ENCODE measurements around the gene CRMP1.

CRMP1 gene

GRCh38 chr4:5893004-5893580 is at the start of gene CRMP1:
Gene CRMP1 (minus strand): TSS chr4:5893086. CDS start chr4:5892969, 117 bp downstream.
- no peak for DNase-seq (ENCODE audit: low read depth in 3 of 3)

DNA sequence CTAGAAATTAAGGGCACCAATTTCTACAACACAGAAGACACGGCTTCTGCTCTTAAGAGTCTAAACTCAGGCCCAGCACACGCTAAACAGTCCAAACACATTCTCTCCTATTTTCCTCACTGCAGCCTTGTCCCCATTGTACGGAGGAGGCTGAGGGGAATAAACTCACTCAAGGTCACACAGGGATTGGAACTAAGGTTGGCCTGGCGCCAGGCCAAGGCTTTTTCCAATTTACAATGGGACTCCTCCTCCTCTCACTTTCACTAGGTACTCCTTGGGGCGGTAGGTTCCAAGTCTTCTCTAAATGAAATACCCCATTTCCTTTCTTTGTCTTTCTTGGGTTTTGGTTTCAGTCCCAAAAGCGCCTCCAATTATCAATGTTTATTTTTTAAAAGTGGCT is 48.7 kb upstream of the CRMP1 start:
- no peak for DNase-seq (ENCODE audit: low read depth in 3 of 3)

DNA sequence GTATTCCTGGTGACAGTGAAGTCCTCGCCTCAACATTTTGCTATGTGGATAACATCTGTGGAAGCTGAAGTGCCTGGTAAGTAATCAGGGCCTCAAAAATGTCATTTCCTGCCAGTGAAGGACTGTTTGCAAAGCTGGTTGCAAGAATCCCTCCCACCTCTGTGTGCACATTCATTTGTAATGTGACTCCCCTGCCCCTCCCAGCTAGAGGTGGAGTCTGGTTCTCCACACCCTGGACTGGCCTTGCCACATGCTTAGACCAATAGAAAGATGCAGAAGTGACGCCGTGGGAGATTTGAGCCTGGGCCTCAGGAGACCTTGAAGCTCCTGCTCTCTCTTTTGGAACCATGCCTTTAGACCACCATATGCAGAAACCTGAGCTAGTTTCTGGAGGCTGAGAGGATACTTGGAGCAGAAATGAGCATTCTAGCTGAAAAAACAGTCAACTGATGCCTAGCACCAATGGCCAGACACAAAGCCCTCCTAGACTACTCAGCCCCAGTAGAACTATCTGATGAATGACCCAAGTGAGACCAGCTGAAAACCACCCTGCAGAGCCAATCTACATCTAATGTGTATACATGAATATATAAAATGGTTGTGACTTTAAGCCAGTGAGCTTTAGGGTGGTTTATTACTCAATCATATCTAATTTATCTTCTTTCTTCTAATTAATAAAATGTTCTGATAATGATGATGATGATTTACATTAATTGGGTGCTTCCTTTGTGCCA is 47.8 kb upstream of the CRMP1 start:
- DNase-seq (ENCODE audit: low read depth in 3 of 3), result no peak

DNA sequence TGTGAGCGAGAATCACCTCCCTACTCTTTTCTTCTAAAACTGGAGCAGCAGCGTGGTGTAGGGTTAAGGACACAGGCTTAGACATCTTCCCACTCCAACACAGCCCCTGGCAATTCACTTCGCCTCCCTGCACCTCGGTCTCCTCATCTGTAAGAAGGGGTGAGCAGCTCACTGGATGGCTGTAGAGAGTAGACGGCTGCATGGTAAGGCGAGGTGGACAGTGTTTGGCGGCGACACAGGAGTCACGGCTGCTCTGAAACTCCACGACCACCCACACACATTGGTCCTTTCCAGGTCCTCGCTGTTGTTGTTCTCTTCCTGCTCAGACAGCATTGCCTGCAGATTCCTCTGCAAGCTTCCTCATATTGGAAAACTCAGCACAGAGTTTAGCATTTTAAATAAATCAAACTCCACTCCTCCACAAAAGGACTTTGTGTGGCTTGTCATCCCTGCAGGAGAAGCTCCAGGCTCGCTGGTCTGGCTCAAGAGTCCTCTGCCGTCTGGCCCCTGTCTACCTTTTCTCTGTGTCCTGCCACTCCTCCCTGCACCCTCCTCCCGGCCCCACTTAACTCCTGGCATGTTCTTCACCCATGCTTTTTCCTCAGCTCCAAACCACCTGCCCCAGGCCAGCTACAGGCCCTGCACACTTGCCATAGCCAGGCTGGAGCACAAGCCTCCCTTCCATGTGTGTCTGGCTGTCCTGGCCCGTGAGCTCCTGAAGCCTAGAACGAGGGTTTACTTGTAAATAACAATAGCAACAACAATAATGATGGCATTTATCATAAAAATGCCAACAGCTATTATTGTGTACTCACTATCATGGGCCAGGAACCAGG is 41.3 kb upstream of the CRMP1 start:
- no peak for DNase-seq (ENCODE audit: low read depth in 3 of 3)

- no peak for DNase-seq (ENCODE audit: low read depth in 3 of 3)
Observed at GRCh38 chr4:5933116-5933515, 40.2 kb upstream of the CRMP1 start.

- no peak for DNase-seq (ENCODE audit: low read depth in 3 of 3)
Observed at GRCh38 chr4:5932035-5932568, 39.2 kb upstream of the CRMP1 start.

GRCh38 chr4:5931526-5931925 is 38.6 kb upstream of the CRMP1 start:
- DNase-seq (ENCODE audit: low read depth in 3 of 3), result no peak

DNA sequence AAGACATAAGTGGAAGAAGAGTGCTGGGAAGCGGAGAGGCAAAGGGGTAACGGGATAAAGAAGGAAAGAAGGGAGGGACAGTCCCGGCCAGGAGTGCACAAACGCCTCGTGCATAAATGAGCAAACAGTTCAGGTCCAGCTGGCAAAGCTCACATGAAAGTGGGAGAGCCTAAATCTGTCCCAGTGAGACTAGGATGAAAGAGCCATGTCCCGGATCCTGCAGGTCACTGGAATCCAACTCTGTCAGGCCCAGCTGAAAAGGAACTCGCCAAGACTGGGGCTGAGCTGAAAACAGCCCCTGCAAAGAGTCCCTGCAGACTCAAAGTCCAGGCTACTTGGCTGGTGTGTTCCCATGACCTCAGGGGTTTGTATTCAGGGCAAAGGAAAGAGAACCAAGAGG is 38.0 kb upstream of the CRMP1 start:
- DNase-seq (ENCODE audit: low read depth in 3 of 3), result no peak

- no peak for DNase-seq (ENCODE audit: low read depth in 3 of 3)
Observed at GRCh38 chr4:5930456-5930855, 37.6 kb upstream of the CRMP1 start.

DNA sequence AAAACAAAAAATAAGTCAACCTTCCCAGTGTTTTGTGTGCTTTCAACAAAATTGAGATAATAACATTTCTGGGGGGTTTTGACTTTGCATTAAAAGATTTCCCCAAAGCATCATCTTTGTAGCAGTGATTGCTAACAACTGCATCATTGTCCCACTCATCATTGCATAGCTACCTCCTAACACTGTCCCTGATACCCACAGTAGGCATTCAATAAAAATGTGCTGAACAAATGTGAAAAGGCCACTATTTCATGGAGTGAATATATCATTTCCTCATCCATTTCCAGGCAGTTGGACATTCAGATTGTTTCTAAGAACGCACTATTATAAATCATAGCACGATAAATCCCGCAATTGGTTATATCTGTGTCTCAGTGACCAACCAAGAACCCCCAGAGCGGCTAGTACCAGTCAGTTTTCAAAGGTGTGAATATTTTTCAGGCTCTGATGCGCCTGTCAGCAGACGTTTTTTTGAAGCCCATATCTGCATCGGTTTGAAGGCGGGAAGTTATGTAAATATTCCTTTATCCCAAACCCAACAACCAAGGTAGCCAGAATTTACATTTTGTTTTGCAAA is 36.0 kb upstream of the CRMP1 start:
- no peak for DNase-seq (ENCODE audit: low read depth in 3 of 3)

- DNase-seq (ENCODE audit: low read depth in 3 of 3), result no peak
Observed at GRCh38 chr4:5928274-5928673, 35.4 kb upstream of the CRMP1 start.

DNA sequence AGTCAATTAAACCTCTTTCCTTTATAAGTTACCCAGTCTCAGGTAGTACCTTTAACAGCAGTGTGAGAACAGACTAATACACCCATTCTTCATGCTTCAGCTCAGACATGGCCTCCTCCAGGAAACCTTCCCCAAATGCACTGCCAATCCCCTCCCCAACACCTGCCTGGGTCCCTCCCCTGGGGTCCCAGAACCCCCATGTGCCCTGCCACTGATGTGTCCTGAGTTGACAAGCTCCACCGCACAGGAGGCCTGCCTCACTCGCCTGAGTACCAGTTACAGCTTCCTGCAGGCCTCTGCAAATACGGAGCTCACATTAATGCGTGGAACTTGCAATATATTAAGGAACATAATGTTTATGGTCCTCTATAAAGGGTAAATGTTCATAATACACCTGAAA is 34.9 kb upstream of the CRMP1 start:
- DNase-seq (ENCODE audit: low read depth in 3 of 3), result no peak

GRCh38 chr4:5927116-5927515 is 34.2 kb upstream of the CRMP1 start:
- no peak for DNase-seq (ENCODE audit: low read depth in 3 of 3)

GRCh38 chr4:5926598-5926997 is 33.7 kb upstream of the CRMP1 start:
- DNase-seq (ENCODE audit: low read depth in 3 of 3), result no peak

DNA sequence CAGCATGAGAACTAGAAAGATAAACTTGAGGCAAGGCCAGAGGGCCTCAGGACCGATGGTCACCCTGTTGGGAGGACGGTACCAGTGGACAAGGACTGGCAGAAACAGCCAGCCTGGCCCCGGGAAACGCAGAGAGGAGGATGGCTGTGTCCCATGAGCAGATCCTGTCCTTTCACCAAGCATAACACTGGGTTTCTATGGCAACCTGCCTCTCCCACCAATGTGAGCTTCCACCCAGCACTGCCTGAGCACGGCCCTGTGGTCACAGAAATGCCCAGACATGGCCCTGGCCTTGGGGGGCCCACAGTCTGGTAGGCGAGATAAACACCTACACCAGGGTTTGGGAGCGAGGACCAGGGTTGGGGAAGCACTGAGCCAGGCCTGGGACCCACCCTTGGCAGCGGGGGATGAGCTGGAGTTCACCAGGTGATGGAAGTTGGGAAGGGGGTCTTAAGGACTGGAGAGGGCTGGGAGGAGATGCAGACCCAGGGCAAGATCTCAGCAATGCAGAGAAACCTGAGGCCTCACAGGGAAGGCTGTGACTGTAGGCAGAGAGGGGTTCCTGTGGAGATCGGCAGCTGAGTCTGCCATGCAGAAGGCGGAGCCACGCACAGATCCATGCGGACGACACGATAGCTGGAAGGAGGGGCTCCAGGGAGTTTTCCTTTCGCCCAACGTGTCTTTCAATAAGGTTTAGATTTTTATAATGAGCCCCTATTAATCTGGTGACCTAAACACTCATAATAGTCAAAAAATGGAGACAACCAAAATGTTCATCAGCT is 32.7 kb upstream of the CRMP1 start:
- DNase-seq (ENCODE audit: low read depth in 3 of 3), result no peak

GRCh38 chr4:5924461-5925125 is 31.7 kb upstream of the CRMP1 start:
- DNase-seq (ENCODE audit: low read depth in 3 of 3), result no peak

DNA sequence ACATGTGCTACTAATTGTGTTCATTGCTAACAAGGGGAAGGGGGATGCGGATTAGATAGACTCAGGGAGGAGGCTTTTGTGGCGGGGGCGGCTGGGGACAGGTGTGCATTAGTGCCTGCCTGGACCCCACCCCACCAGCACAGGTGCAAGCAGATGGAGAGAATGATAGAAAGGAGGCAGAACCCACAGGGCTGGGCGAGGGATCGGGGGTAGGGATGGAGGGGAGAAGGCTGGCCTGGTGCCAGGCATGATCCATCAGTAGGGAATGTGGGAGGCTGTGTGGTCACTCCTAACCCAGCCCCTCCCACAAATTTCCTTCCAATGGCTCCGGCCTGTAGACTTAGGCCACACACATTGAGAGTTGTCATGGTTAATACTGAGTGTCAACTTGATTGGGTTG is 30.5 kb upstream of the CRMP1 start:
- DNase-seq (ENCODE audit: low read depth in 3 of 3), result no peak

DNA sequence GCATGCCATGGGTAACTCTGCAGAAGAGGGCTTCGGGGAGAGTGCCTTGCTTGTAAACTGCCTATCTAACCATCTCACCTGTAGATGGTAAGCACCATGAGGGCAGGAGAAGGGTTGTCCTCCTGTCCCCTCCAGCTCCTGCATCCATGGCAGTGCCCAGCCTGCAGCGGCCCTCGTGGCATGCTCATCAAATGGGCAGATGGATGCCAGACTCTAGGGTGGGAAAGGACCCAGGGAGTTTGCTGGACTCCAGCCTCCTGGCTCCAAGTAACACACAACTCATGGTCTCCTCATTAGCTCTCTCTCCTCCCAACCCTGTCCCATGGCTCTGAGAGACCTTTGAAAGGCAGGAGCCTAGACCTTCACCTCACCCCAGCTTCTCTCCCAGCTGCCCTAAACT is 29.7 kb upstream of the CRMP1 start:
- no peak for DNase-seq (ENCODE audit: low read depth in 3 of 3)

DNA sequence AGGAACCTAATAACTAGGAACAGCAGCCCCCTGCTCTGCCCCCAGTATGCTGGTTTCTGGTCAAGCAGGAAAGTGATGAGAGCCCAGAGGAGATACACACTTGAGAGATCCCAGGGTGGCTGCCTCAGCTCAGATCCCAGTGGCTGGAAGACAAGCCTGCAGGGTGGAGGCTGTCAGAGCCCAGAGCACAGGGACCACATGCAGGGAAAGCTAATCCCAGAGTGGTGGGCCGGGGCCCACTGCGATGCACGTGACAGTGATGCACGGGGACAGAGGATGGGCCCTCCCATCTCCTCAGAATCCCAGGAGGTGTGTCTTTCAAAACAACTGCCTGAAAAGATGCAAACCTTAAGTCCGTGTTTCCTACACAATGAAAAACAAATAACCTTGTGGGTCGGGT is 29.1 kb upstream of the CRMP1 start:
- no peak for DNase-seq (ENCODE audit: low read depth in 3 of 3)

DNA sequence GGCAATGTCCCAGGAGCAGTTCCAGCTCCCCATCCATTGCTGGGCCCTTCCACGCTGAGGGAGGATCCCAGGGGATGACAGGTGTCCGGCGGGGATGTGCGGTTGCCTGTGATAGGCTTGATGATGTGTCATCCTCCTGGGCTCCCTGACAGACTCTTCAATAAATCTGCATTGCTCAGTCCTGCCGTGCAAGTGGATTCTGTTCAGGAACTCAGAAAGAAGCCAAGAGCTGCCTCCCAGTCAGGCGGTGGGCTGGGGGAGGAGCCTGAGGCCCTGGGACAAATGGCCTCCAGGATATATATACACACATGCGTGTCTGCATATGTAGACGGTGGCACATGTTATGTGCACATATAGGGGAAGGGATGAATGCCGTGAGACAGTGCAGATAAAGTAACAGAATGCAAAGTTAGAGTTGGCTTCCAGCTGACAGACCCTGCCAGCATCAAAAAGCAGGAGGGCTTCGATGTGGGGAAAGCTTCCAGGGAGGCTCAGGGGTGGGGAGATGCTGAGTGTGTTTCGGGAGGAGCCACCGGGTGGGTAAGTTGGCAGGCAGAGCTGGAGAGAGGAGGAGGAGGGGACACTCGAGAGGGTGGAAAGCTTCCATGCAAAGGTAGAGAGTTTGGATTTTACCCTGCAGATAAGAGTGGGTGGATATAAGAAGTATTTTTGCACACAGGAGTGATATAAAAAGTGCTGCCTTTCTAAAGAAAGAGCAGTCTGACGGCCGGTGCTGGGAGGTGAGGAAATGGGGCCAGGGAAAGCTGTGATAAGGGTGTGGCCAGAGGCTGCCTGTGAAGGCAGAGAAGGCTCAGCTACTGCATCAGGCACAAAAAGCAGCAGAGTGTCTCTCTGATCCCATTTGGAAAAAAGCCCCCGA is 28.5 kb upstream of the CRMP1 start:
- DNase-seq (ENCODE audit: low read depth in 3 of 3), result no peak

Data from stimulated activated CD4-positive, alpha-beta T cell treated with anti-CD3 and anti-CD28 coated beads, TNF-alpha, amount 100 ng/mL, for 4 hours (primary cell).